GM13977 (cell line): ENCODE results near the gene LSAMP.

Experiments
- DNase-seq: peaks from one replicate; pipeline ENCODE4 v3.0.0; 2012; ENCODE audit warnings: low spot score
- in situ Hi-C: fragments of 300-500 bp; cut with MboI; formaldehyde crosslinking; loops from one replicate; pipeline ENCODE4 v1.12.0; 2022; ENCODE audit warnings: low sequenced_read_pairs, low pct_unique_long_range_greater_than_20kb, mixed read lengths, inconsistent platforms; ENCODE audit not compliant: unreplicated experiment
- TF ChIP-seq, protein P1 (sequence below): IDR thresholded peaks from 2 replicates; pipeline ENCODE4 v1.5.1; 2012; ENCODE audit warnings: mild to moderate bottlenecking, control low read depth; ENCODE audit not compliant: insufficient read depth; ENCODE audit errors: extremely low read depth, missing control alignments

LSAMP gene

DNA sequence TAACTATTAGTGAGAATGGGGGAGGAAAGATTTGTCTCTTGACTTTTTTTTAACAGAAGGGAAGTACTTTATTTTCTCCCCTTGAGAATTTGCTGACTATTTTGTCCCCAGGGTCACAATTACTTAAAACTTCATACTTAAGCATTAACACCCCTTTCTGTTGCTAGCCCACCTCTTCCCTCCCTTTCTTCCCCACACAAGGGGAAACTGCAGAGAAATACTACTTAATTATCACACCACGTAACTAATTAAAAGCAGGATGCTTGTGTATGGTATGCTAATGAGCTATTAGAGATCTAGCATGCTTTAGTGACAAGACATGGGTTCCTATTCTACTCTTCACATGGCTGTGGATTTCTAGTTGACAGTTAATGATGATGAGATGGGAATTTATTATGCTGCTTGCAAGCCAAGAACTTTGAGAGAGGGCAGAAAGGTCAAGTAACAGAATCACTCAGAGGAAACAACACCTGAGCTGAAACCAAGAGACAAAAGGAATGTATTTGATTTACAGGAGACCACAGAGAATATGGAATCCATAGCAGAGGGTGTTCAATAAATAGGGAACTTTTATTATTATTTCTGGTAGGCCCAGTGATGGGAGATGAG lies 179.2 kb downstream of the LSAMP start:
- DNase-seq, result no peak
- TF ChIP-seq, protein P1, sequence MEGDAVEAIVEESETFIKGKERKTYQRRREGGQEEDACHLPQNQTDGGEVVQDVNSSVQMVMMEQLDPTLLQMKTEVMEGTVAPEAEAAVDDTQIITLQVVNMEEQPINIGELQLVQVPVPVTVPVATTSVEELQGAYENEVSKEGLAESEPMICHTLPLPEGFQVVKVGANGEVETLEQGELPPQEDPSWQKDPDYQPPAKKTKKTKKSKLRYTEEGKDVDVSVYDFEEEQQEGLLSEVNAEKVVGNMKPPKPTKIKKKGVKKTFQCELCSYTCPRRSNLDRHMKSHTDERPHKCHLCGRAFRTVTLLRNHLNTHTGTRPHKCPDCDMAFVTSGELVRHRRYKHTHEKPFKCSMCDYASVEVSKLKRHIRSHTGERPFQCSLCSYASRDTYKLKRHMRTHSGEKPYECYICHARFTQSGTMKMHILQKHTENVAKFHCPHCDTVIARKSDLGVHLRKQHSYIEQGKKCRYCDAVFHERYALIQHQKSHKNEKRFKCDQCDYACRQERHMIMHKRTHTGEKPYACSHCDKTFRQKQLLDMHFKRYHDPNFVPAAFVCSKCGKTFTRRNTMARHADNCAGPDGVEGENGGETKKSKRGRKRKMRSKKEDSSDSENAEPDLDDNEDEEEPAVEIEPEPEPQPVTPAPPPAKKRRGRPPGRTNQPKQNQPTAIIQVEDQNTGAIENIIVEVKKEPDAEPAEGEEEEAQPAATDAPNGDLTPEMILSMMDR, result no peak
- in situ Hi-C loops, result no loop called here

DNA sequence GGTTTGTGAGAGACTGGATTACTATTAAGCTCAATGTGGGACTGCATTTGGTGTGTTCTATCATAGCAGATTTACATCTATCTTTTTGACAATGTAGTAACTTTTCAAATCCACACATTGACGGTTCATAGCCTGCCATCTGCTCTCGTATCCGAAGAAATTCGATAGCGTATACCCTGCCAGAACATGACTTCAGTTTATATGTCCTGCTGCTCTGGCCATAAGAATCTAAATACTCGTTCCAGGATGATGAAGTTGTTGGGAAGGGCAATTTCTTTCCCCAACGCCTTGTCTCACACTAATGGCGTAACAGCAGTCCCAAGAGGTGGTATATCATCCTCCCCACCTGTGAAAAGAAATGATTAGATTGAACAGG lies 180.0 kb downstream of the LSAMP start:
- in situ Hi-C loops, result no loop called here
- TF ChIP-seq, protein P1, result no peak
- DNase-seq, result no peak

- DNase-seq, result no peak
Observed at GRCh38 chr3:116264546-116265319, 180.6 kb downstream of the LSAMP start.

GRCh38 chr3:116263842-116264545 lies 181.3 kb downstream of the LSAMP start:
- in situ Hi-C loops, result no loop called here
- DNase-seq, result no peak
- TF ChIP-seq, protein P1, result no peak

More at GRCh38 chr3:116264546-116265319, 180.6 kb downstream of the LSAMP start:
- TF ChIP-seq, protein P1, result no peak
- in situ Hi-C loops, result no loop called here

DNA sequence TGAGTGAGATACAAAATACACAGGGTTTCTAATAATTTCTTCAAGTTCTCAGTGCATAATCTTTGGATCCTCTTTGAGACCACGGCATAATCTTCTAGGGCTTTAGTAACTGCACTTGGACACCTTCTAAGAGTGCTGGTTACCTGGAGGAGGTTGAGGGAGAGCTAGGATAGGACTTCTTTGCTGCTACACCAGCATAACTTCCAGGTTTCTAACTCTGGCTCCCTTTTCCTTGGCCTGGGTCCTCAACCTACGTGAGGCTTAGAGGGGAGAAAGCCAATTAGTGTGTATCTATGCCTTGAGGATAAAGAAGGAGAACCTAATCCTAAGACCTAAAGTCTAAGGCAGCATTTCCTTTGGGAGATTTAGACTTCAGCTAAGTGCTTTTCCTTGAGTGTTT lies 184.8 kb downstream of the LSAMP start:
- TF ChIP-seq, protein P1, result no peak
- in situ Hi-C loops, result no loop called here
- no peak for DNase-seq

DNA sequence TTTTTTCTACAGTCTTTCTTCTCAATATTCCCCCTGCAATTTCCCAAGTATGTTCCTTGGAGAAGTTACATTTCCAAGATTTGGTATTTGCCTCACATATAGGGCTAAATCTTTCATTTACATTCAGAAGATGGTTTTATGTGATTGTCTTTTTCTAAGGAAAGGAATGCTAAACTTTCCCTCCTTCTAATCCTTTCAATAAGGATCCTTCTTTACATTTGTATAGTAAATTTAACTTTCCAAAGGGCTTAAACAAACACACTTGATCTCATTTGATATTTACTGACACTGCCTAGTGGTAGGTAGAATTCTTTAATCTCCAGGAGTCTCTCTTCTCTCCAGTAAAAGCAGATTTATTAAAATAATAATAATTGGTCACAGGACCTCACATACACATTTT lies 185.3 kb downstream of the LSAMP start:
- DNase-seq, result no peak
- TF ChIP-seq, protein P1, result no peak
- in situ Hi-C loops, result no loop called here
